ENCODE data around the gene DUSP22. TPM values are rescaled to one million over a fixed set of nuclear protein-coding genes. Genes with fewer than 3 reads are reported as not detected.

DUSP22 gene
- total and polyA plus RNA-seq, 4 donors = 9.5 to 31.0 (median 20.1) TPM

- Histone ChIP-seq H3K27me3 (ENCODE audit: control insufficient read depth in 4 of 4, insufficient read depth in 4 of 4, low read length in 3 of 4) (no peaks in the 10 kb centered on the region), H3K4me1 (ENCODE audit: control insufficient read depth in 4 of 4, insufficient read depth in 4 of 4, low read length in 3 of 4) (peaks cover 0 to 3% (median 0%) of the 10 kb centered on the region in 4 donors), H3K9ac (ENCODE audit: low read depth in 1 of 2, low read length in 2 of 2) (no peak overlapping the region), H3K27ac (ENCODE audit: low read depth in 1 of 2, low read length in 2 of 2) (no peak overlapping the region), H3K9me3 (ENCODE audit: control insufficient read depth in 4 of 4, low read length in 3 of 4) (no peaks in the 10 kb centered on the region), H3K36me3 (ENCODE audit: control insufficient read depth in 4 of 4, insufficient read depth in 3 of 4, low read depth in 1 of 4, low read length in 3 of 4) (peaks cover 0 to 3% (median 0%) of the 10 kb centered on the region in 4 donors), H3K4me3 (ENCODE audit: low read depth in 1 of 3, low read length in 3 of 3) (no peak overlapping the region)
- no peak for DNase-seq (ENCODE audit: low spot score)
- 86% methylated on average over 10 of the region's 10 CpGs for WGBS
- TF ChIP-seq HNF4G (IDR thresholded peaks at IDR 0.05) (no peak), JUND (IDR thresholded peaks at IDR 0.05) (no peak), RAD21 (IDR thresholded peaks at IDR 0.05) (no peak), TAF1 (conservative IDR thresholded peaks at IDR 0.05) (no peak)
Measured at GRCh38 chr6:315921-316752, 23.9 kb downstream of the DUSP22 start.

GRCh38 chr6:316753-317038 is 24.4 kb downstream of the DUSP22 start:
- TF ChIP-seq JUND (IDR thresholded peaks at IDR 0.05) (no peak), CTCF (IDR thresholded peaks at IDR 0.05; ENCODE audit: low read depth, low read length, missing input control) (no peak), MAX (IDR thresholded peaks at IDR 0.05) (no peak), ATF3 (IDR thresholded peaks at IDR 0.05) (no peak), EGR1 (IDR thresholded peaks at IDR 0.05; ENCODE audit: low read depth in 2 of 2) (no peak), ZBTB33 (IDR thresholded peaks at IDR 0.05) (no peak), REST (IDR thresholded peaks at IDR 0.05) (no peak), YY1 (IDR thresholded peaks at IDR 0.05) (no peak), SP1 (IDR thresholded peaks at IDR 0.05) (no peak), FOXA1 (IDR thresholded peaks at IDR 0.05) (no peak), FOXA2 (IDR thresholded peaks at IDR 0.05) (no peak), TAF1 (conservative IDR thresholded peaks at IDR 0.05) (no peak)
- Histone ChIP-seq H3K27ac (ENCODE audit: low read depth in 1 of 2, low read length in 2 of 2) (no peak overlapping the region), H3K36me3 (ENCODE audit: control insufficient read depth in 4 of 4, insufficient read depth in 3 of 4, low read depth in 1 of 4, low read length in 3 of 4) (peaks cover 0 to 3% (median 0%) of the 10 kb centered on the region in 4 donors), H3K9me3 (ENCODE audit: control insufficient read depth in 4 of 4, low read length in 3 of 4) (no peaks in the 10 kb centered on the region), H3K4me1 (ENCODE audit: control insufficient read depth in 4 of 4, insufficient read depth in 4 of 4, low read length in 3 of 4) (peaks cover 0 to 3% (median 0%) of the 10 kb centered on the region in 4 donors), H3K4me3 (ENCODE audit: low read depth in 1 of 3, low read length in 3 of 3) (no peak overlapping the region), H3K9ac (ENCODE audit: low read depth in 1 of 2, low read length in 2 of 2) (no peak overlapping the region), H3K27me3 (ENCODE audit: control insufficient read depth in 4 of 4, insufficient read depth in 4 of 4, low read length in 3 of 4) (no peaks in the 10 kb centered on the region)
- DNase-seq (ENCODE audit: low spot score) = no peak
